ENCODE data around the gene ERF.
A peak's percentile ranks its signal among the peaks of the same experiment; 100 is the strongest.
"Not testable (repeated sequence)": the region's sequence is repeated elsewhere in the genome, so short reads cannot be mapped to it uniquely, and the experiment has no call there.

ERF gene

GRCh38 chr19:42273407-42274064 is 18.6 kb upstream of the ERF start:
- no peak for DNase-seq

GRCh38 chr19:42272989-42273406 is 18.1 kb upstream of the ERF start:
- no peak for DNase-seq

- DNase-seq = no peak
Observed at GRCh38 chr19:42272535-42272897, 17.6 kb upstream of the ERF start.

- no peak for DNase-seq
Observed at GRCh38 chr19:42271861-42272534, 17.1 kb upstream of the ERF start.

- no peak for DNase-seq
Observed at GRCh38 chr19:42271045-42271419, 16.1 kb upstream of the ERF start.

- DNase-seq = no peak
Observed at GRCh38 chr19:42270346-42271044, 15.6 kb upstream of the ERF start.

- DNase-seq = no peak
Observed at GRCh38 chr19:42269478-42270345, 14.8 kb upstream of the ERF start.

GRCh38 chr19:42268704-42269477 is 14.0 kb upstream of the ERF start, which contains the start of gene CIC:
CIC (plus strand) TSS chr19:42269252; CDS start chr19:42271784, 2,532 bp downstream.
- peak; percentile 99 for DNase-seq

- DNase-seq = peak; percentile 98
Observed at GRCh38 chr19:42268142-42268703, 13.3 kb upstream of the ERF start.

GRCh38 chr19:42267644-42268141 is 12.8 kb upstream of the ERF start:
- DNase-seq = no peak

- not testable (repeated sequence) for DNase-seq
Observed at GRCh38 chr19:42266928-42267603, 12.1 kb upstream of the ERF start.

GRCh38 chr19:42266105-42266504 is 11.2 kb upstream of the ERF start:
- DNase-seq = not testable (repeated sequence)

GRCh38 chr19:42261763-42262162 is 6.8 kb upstream of the ERF start:
- no peak for DNase-seq

- not testable (repeated sequence) for DNase-seq
Observed at GRCh38 chr19:42257842-42258241, 2.9 kb upstream of the ERF start.

- no peak for DNase-seq
Observed at GRCh38 chr19:42255766-42256745, 1.1 kb upstream of the ERF start.

GRCh38 chr19:42254089-42254849 is 659 bp downstream of the ERF start:
- DNase-seq = no peak

- DNase-seq = no peak
Observed at GRCh38 chr19:42253245-42254088, 1.5 kb downstream of the ERF start.

All from NCI-H510A (cell line).